ENCODE measurements around the gene TMEM198.

TMEM198 gene

GRCh38 chr2:219526320-219527075, 17.3 kb upstream of the TMEM198 start:
- no peak for DNase-seq (ENCODE audit: low spot score)

- no peak for DNase-seq (ENCODE audit: low spot score)
Observed at GRCh38 chr2:219527076-219527394, 16.8 kb upstream of the TMEM198 start.

GRCh38 chr2:219527472-219527871, 16.4 kb upstream of the TMEM198 start:
- DNase-seq (ENCODE audit: low spot score): no peak

GRCh38 chr2:219530048-219530963, 13.5 kb upstream of the TMEM198 start:
- peak; percentile 84 for DNase-seq (ENCODE audit: low spot score)

GRCh38 chr2:219531639-219532377, 12.0 kb upstream of the TMEM198 start:
- no peak for DNase-seq (ENCODE audit: low spot score)

GRCh38 chr2:219532378-219532649, 11.5 kb upstream of the TMEM198 start:
- no peak for DNase-seq (ENCODE audit: low spot score)

GRCh38 chr2:219533930-219534661, 9.7 kb upstream of the TMEM198 start:
- DNase-seq (ENCODE audit: low spot score): no peak

- no peak for DNase-seq (ENCODE audit: low spot score)
Observed at GRCh38 chr2:219536425-219536824, 7.4 kb upstream of the TMEM198 start.

- DNase-seq (ENCODE audit: low spot score): no peak
Observed at GRCh38 chr2:219536967-219537366, 6.9 kb upstream of the TMEM198 start.

- DNase-seq (ENCODE audit: low spot score): no peak
Observed at GRCh38 chr2:219537657-219538488, 6.0 kb upstream of the TMEM198 start.

GRCh38 chr2:219538504-219538951, 5.3 kb upstream of the TMEM198 start:
- DNase-seq (ENCODE audit: low spot score): no peak

- no peak for DNase-seq (ENCODE audit: low spot score)
Observed at GRCh38 chr2:219538956-219539788, 4.7 kb upstream of the TMEM198 start.

- DNase-seq (ENCODE audit: low spot score): no peak
Observed at GRCh38 chr2:219539926-219540678, 3.7 kb upstream of the TMEM198 start.

- peak; percentile 12 for DNase-seq (ENCODE audit: low spot score)
Observed at GRCh38 chr2:219540784-219541504, 2.9 kb upstream of the TMEM198 start.

- peak; percentile 77 for DNase-seq (ENCODE audit: low spot score)
Observed at GRCh38 chr2:219541611-219542180, 2.1 kb upstream of the TMEM198 start.

GRCh38 chr2:219542931-219543595, 765 bp upstream of the TMEM198 start:
- DNase-seq (ENCODE audit: low spot score): peak; percentile 62

- no peak for DNase-seq (ENCODE audit: low spot score)
Observed at GRCh38 chr2:219544567-219544966, 739 bp downstream of the TMEM198 start.
